Endodermal cell (in vitro differentiated cells): Measurements from ENCODE around the gene ACAT2. TPM values are rescaled to one million over a fixed set of nuclear protein-coding genes. Genes with fewer than 3 reads are reported as not detected.
A peak's percentile ranks its signal among the peaks of the same experiment; 100 is the strongest.
"Not testable (repeated sequence)": the region's sequence is repeated elsewhere in the genome, so short reads cannot be mapped to it uniquely, and the experiment has no call there.

Experiments
- DNase-seq: peaks from one replicate; pipeline ENCODE4 v3.0.0-alpha.2; 2017
- H3K27ac ChIP-seq: 2 replicates; pipeline ENCODE4 v1.5.1; 2013; ENCODE audit warnings: mild to moderate bottlenecking, low read depth, low read length, moderate library complexity
- H3K27me3 ChIP-seq: 2 replicates; pipeline ENCODE4 v1.6.1; 2013; ENCODE audit warnings: mild to moderate bottlenecking, low read length, moderate library complexity; ENCODE audit not compliant: insufficient read depth, control insufficient read depth, poor library complexity, severe bottlenecking
- H3K36me3 ChIP-seq: 2 replicates; pipeline ENCODE4 v1.7.0; 2013; ENCODE audit warnings: mild to moderate bottlenecking, low read length, moderate library complexity; ENCODE audit not compliant: control insufficient read depth, insufficient read depth
- H3K4me1 ChIP-seq: one replicate; pipeline ENCODE4 v1.7.0; 2013; ENCODE audit warnings: low read length; ENCODE audit not compliant: control insufficient read depth, insufficient read depth
- H3K4me3 ChIP-seq: 2 replicates; pipeline ENCODE4 v1.5.1; 2013; ENCODE audit warnings: mild to moderate bottlenecking, low read length, moderate library complexity
- H3K9ac ChIP-seq: 2 replicates; pipeline ENCODE4 v1.6.1; 2013; ENCODE audit warnings: mild to moderate bottlenecking, low read length, moderate library complexity; ENCODE audit not compliant: poor library complexity, severe bottlenecking; ENCODE audit errors: extremely low read depth
- H3K9me3 ChIP-seq: 2 replicates; pipeline ENCODE4 v1.6.1; 2013; ENCODE audit warnings: mild to moderate bottlenecking, low read length, moderate library complexity; ENCODE audit not compliant: control insufficient read depth
- H3K27ac Mint-ChIP-seq: 2 replicates; pipeline ENCODE4 v1.8.0; 2020; ENCODE audit warnings: mixed read lengths
- H3K27me3 Mint-ChIP-seq: 2 replicates; pipeline ENCODE4 v1.8.0; 2021; ENCODE audit warnings: mild to moderate bottlenecking, mixed read lengths; ENCODE audit not compliant: insufficient read depth
- H3K36me3 Mint-ChIP-seq: 2 replicates; pipeline ENCODE4 v1.8.0; 2020; ENCODE audit warnings: low read depth, mixed read lengths
- H3K4me1 Mint-ChIP-seq: 2 replicates; pipeline ENCODE4 v1.8.0; 2020; ENCODE audit warnings: mixed read lengths
- H3K4me3 Mint-ChIP-seq: 2 replicates; pipeline ENCODE4 v1.8.0; 2020; ENCODE audit warnings: mild to moderate bottlenecking, moderate library complexity, mixed read lengths
- H3K9me3 Mint-ChIP-seq: 2 replicates; pipeline ENCODE4 v1.8.0; 2020; ENCODE audit warnings: mild to moderate bottlenecking, mixed read lengths
- WGBS, 2 experiments: methylation state at CpG; one replicate each; pipeline versions ENCODE4 v1.1.5 to v1.1.7; 2013; ENCODE audit warnings: missing lambda C conversion rate in 2 of 2, mixed read lengths in 1 of 2; ENCODE audit not compliant: insufficient coverage in 1 of 2, insufficient read length in 1 of 2; 5-methylcytosine and 5-hydroxymethylcytosine counted together
- total RNA-seq, 2 donors: library from RNA; stranded (reverse); fragmentation: NEBNext Ultra II Directional in 1 of 2; extraction: Animal tissue kit (Norgen Biotek cat#: 25700) in 1 of 2; gene quantifications; 2 replicates in 1 of 2; 3 replicates in 1 of 2; pipeline ENCODE4 v1.2.1, GENCODE V29; 2021
- TF ChIP-seq, protein P1 (sequence below): fragments of 200-600 bp; sonication (generic); conservative IDR thresholded peaks from 2 replicates; pipeline ENCODE4 v1.5.0; 2021; ENCODE audit warnings: antibody characterized with exemption, mild to moderate bottlenecking

ACAT2 gene
- total RNA-seq, 2 donors from 2014 or later: 108 to 147 TPM

DNA sequence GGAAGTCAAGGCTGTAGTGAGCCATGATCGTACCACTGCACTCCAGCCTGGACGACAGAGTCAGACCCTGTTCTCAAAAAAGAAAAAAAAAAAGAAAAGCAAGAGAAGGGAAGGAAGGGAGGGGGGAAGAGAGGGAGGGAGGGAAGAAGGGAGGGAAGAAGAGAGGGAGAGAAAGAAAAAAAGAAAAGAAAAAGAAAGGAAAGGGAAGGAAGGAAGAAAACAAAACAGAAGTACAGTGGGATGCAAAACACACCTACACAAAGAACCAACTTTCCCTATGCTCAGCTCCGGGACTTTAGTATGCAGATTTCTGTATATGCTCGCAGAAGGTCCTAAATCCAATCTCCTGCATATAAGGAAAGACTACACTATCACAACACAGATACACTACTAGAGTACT, 37.1 kb upstream of the ACAT2 start:
- Histone ChIP-seq H3K4me3 (no peak overlapping the region), H3K9ac (no peak overlapping the region), H3K4me1 (no peaks in the 10 kb centered on the region), H3K9me3 (peaks cover 25% of the 10 kb centered on the region), H3K27me3 (no peaks in the 10 kb centered on the region), H3K27ac (no peak overlapping the region), H3K36me3 (peaks cover 19% of the 10 kb centered on the region)
- H3K27me3 Mint-ChIP-seq: no peaks in the 10 kb centered on the region
- peaks cover 22% of the 10 kb centered on the region for H3K36me3 Mint-ChIP-seq
- TF ChIP-seq, protein P1, sequence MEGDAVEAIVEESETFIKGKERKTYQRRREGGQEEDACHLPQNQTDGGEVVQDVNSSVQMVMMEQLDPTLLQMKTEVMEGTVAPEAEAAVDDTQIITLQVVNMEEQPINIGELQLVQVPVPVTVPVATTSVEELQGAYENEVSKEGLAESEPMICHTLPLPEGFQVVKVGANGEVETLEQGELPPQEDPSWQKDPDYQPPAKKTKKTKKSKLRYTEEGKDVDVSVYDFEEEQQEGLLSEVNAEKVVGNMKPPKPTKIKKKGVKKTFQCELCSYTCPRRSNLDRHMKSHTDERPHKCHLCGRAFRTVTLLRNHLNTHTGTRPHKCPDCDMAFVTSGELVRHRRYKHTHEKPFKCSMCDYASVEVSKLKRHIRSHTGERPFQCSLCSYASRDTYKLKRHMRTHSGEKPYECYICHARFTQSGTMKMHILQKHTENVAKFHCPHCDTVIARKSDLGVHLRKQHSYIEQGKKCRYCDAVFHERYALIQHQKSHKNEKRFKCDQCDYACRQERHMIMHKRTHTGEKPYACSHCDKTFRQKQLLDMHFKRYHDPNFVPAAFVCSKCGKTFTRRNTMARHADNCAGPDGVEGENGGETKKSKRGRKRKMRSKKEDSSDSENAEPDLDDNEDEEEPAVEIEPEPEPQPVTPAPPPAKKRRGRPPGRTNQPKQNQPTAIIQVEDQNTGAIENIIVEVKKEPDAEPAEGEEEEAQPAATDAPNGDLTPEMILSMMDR: no peak
- H3K27ac Mint-ChIP-seq: no peak overlapping the region
- H3K4me1 Mint-ChIP-seq: peaks cover 16% of the 10 kb centered on the region
- DNase-seq: no peak
- H3K4me3 Mint-ChIP-seq: no peak overlapping the region
- WGBS, 2 experiments: 96 to 100% methylated on average over 1 to 4 of the region's 4 CpGs
- peaks cover 13% of the 10 kb centered on the region for H3K9me3 Mint-ChIP-seq

DNA sequence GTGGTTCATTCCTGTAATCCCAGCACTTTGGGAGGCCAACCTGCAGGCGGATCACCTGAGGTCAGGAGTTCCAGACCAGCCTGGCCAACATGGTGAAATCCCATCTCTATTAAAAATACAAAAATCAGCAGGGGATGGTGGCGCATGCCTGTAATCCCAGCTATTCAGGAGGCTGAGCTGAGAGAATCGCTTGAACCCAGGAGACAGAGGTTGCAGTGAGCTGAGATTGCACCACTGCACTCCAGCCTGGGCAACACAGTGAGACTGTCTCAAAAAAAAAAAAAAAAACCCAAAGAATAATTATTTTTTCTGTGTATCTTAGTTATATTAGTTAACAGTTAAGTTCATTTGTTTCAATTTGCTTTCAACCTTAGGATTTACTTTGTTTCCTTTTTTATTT, 36.6 kb upstream of the ACAT2 start:
- DNase-seq, H3K9ac ChIP-seq, H3K27me3 Mint-ChIP-seq, H3K4me3 Mint-ChIP-seq, H3K27ac Mint-ChIP-seq, H3K27me3 ChIP-seq, H3K27ac ChIP-seq, H3K4me1 ChIP-seq: not testable (repeated sequence)
- 92 to 100% methylated on average over 1 to 3 of the region's 3 CpGs for WGBS, 2 experiments
- Histone ChIP-seq H3K36me3 (peaks cover 22% of the 10 kb centered on the region), H3K4me3 (peak overlapping the region; percentile 96), H3K9me3 (peaks cover 25% of the 10 kb centered on the region)
- Mint-ChIP-seq H3K4me1 (peaks cover 16% of the 10 kb centered on the region), H3K9me3 (peaks cover 13% of the 10 kb centered on the region), H3K36me3 (peaks cover 22% of the 10 kb centered on the region)

GRCh38 chr6:159726255-159726917, 35.5 kb upstream of the ACAT2 start:
- DNase-seq: no peak
- H3K36me3 Mint-ChIP-seq: peaks cover 32% of the 10 kb centered on the region
- H3K4me1 ChIP-seq: no peaks in the 10 kb centered on the region
- peak overlapping the region; percentile 100 for H3K27ac ChIP-seq
- H3K27me3 ChIP-seq: no peaks in the 10 kb centered on the region
- H3K27ac Mint-ChIP-seq: peak overlapping the region; percentile 99
- H3K27me3 Mint-ChIP-seq: no peaks in the 10 kb centered on the region
- H3K4me3 ChIP-seq: peak overlapping the region; percentile 96
- peaks cover 14% of the 10 kb centered on the region for H3K4me1 Mint-ChIP-seq
- H3K9me3 ChIP-seq: peaks cover 25% of the 10 kb centered on the region
- H3K4me3 Mint-ChIP-seq: peak overlapping the region; percentile 92
- H3K9me3 Mint-ChIP-seq: peaks cover 13% of the 10 kb centered on the region
- H3K9ac ChIP-seq: peak overlapping the region; percentile 95
- TF ChIP-seq, protein P1: no peak
- 1 to 2% methylated on average over 29 to 30 of the region's 30 CpGs for WGBS, 2 experiments
- H3K36me3 ChIP-seq: peaks cover 33% of the 10 kb centered on the region
